ENCODE measurements around the gene ZNF865. TPM values are rescaled to one million over a fixed set of nuclear protein-coding genes. Genes with fewer than 3 reads are reported as not detected.

ZNF865 gene
- polyA plus RNA-seq, 1 donor from 2014 or later, result 1.7 TPM

- peak overlapping the region; percentile 91 for H3K4me2 ChIP-seq (ENCODE audit: low read length)
- H3K36me3 ChIP-seq (ENCODE audit: insufficient read depth, low read length), result no peaks in the 10 kb centered on the region
- no peak overlapping the region for H3K27ac ChIP-seq (ENCODE audit: low read length)
- H3K27me3 ChIP-seq (ENCODE audit: insufficient read depth, low read depth, low read length), result no peaks in the 10 kb centered on the region
- peak overlapping the region; percentile 78 for H3K4me3 ChIP-seq (ENCODE audit: low read length)
- H3F3A ChIP-seq (ENCODE audit: insufficient read depth, low read length, poor library complexity, severe bottlenecking), result no peaks in the 10 kb centered on the region
- peak overlapping the region; percentile 88 for H3K9ac ChIP-seq (ENCODE audit: low read length)
- no peak overlapping the region for H2AFZ ChIP-seq (ENCODE audit: low read depth, low read length)
- H3K79me2 ChIP-seq (replicated peaks; ENCODE audit: insufficient read depth, low read length), result peaks cover 32% of the 10 kb centered on the region
- TF ChIP-seq SMC3 (conservative IDR thresholded peaks at IDR 0.05; ENCODE audit: poor library complexity), result no peak
- TF ChIP-seq REST (IDR thresholded peaks at IDR 0.05; ENCODE audit: borderline replicate concordance), result no peak
- no peak for TF ChIP-seq TAF1 (IDR thresholded peaks at IDR 0.05; ENCODE audit: low read depth)
- TF ChIP-seq, protein P1, sequence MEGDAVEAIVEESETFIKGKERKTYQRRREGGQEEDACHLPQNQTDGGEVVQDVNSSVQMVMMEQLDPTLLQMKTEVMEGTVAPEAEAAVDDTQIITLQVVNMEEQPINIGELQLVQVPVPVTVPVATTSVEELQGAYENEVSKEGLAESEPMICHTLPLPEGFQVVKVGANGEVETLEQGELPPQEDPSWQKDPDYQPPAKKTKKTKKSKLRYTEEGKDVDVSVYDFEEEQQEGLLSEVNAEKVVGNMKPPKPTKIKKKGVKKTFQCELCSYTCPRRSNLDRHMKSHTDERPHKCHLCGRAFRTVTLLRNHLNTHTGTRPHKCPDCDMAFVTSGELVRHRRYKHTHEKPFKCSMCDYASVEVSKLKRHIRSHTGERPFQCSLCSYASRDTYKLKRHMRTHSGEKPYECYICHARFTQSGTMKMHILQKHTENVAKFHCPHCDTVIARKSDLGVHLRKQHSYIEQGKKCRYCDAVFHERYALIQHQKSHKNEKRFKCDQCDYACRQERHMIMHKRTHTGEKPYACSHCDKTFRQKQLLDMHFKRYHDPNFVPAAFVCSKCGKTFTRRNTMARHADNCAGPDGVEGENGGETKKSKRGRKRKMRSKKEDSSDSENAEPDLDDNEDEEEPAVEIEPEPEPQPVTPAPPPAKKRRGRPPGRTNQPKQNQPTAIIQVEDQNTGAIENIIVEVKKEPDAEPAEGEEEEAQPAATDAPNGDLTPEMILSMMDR (IDR thresholded peaks at IDR 0.05; ENCODE audit: poor library complexity, severe bottlenecking), result no peak
- TF ChIP-seq RAD21 (conservative IDR thresholded peaks at IDR 0.05), result no peak
- no peak for TF ChIP-seq POLR2AphosphoS5 (IDR thresholded peaks at IDR 0.05)
- no peak for TF ChIP-seq EP300 (conservative IDR thresholded peaks at IDR 0.05; ENCODE audit: poor library complexity, severe bottlenecking)
- TF ChIP-seq EZH2 (IDR thresholded peaks at IDR 0.05; ENCODE audit: borderline replicate concordance, insufficient read depth, low read length, poor library complexity, severe bottlenecking), result no peak
- no peak for TF ChIP-seq MXI1 (conservative IDR thresholded peaks at IDR 0.05; ENCODE audit: poor library complexity, severe bottlenecking)
- no peaks in the 10 kb centered on the region for H3K9me2 ChIP-seq (ENCODE audit: insufficient read depth, low read length)
- H3K9me3 ChIP-seq (ENCODE audit: low read length), result no peaks in the 10 kb centered on the region
- H4K20me1 ChIP-seq (ENCODE audit: insufficient read depth), result no peaks in the 10 kb centered on the region
Measured at GRCh38 chr19:55642153-55643002, 36.9 kb downstream of the ZNF865 start.

DNA sequence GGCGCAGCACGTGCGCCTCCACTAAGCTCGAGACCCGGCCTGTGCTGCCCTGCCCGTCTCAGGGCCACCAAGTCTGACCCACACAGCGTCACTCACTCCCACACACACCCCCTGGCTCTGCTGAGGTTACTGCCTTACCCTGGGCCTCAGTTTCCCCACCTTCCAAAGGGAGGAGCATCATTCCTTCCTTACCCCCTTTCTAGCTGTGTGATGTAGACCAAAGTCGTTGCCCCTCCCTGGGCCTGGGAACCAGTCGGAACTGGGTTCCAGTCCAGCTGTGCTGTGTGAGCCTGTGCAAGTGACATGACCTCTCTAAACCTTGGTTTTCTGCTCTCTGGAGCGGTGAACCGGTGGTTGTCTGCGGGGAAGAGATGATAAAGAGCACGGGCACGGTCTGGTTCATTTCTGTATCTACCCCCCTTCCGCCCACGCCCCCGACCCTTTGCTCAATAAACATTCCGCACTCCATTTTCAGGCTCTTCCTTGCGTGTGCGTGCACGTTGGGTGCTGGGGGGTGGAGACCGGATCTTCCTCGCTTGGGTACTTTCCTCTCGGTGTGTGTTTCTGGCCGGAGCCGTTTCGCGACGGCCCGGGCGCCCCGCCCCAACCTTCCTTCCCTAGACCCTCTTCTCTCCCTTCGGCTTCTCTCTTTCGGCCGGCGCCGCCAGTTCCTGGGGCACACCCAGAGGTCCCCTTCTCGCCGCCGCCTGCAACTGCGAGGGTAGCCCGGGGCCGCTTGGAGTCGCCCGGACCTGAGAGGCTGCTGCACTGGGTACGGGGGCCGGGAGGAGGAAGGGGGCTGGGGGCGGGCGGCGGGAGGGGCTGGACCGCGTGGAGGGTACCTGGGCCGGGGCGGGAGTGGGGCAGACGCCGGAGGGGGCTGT, 37.8 kb downstream of the ZNF865 start, which contains the start of gene ZNF581:
ZNF581 (plus strand) TSS at position 647 of the 884 bp plus-strand sequence. CDS start 923 bp downstream, outside the sequence.
- Histone ChIP-seq H3K4me2 (ENCODE audit: low read length) (peak within 1 kb of the TSS; percentile 79), H3K27me3 (ENCODE audit: insufficient read depth, low read depth, low read length) (no peaks in the 10 kb centered on the region), H3K27ac (ENCODE audit: low read length) (peak within 1 kb of the TSS; percentile 51), H3K36me3 (ENCODE audit: insufficient read depth, low read length) (no peaks in the 10 kb centered on the region), H2AFZ (ENCODE audit: low read depth, low read length) (no peak within 1 kb of the TSS), H3K9me3 (ENCODE audit: low read length) (no peaks in the 10 kb centered on the region), H4K20me1 (ENCODE audit: insufficient read depth) (no peaks in the 10 kb centered on the region), H3F3A (ENCODE audit: insufficient read depth, low read length, poor library complexity, severe bottlenecking) (no peaks in the 10 kb centered on the region), H3K4me3 (ENCODE audit: low read length) (peak within 1 kb of the TSS; percentile 78), H3K79me2 (replicated peaks; ENCODE audit: insufficient read depth, low read length) (peaks cover 33% of the 10 kb centered on the region), H3K9ac (ENCODE audit: low read length) (peak within 1 kb of the TSS; percentile 88), H3K9me2 (ENCODE audit: insufficient read depth, low read length) (no peaks in the 10 kb centered on the region)
- TF ChIP-seq EP300 (conservative IDR thresholded peaks at IDR 0.05; ENCODE audit: poor library complexity, severe bottlenecking) (no peak), POLR2AphosphoS5 (IDR thresholded peaks at IDR 0.05) (peak; percentile 61), REST (IDR thresholded peaks at IDR 0.05; ENCODE audit: borderline replicate concordance) (peak; percentile 29), MXI1 (conservative IDR thresholded peaks at IDR 0.05; ENCODE audit: poor library complexity, severe bottlenecking) (peak; percentile 49)
